ENCODE data around the gene RPAIN.

Gene RPAIN

GRCh38 chr17:5472511-5472910 is 52.5 kb downstream of the RPAIN start:
- in situ Hi-C loops (cut with HindIII; ENCODE audit: low pct_ligation_motif_present, low pct_unique_long_range_greater_than_20kb, low sequenced_read_pairs) = no loop called here
- DNase-seq = no peak

DNA sequence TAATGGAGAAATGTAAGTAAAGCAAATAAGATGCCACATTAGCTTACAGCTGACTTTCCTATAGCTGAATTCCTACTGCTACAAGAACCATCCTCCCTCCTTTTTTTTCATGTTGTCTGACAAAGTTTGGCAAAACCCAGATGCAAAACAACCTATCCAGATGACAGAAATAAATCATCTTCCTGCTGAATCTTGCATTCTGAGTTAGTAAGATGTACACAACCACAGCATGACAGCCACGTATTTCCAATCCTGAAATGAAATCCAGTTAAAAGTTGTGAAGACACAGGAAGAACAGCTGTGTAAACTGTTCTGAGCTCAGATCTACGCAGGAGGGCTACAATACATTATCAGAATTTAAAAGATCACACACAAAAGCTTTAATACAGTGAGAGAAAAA is 53.9 kb downstream of the RPAIN start:
- no peak for DNase-seq
- in situ Hi-C loops (cut with HindIII; ENCODE audit: low pct_ligation_motif_present, low pct_unique_long_range_greater_than_20kb, low sequenced_read_pairs) = no loop called here

GRCh38 chr17:5478992-5479391 is 59.0 kb downstream of the RPAIN start:
- no peak for DNase-seq
- in situ Hi-C loops (cut with HindIII; ENCODE audit: low pct_ligation_motif_present, low pct_unique_long_range_greater_than_20kb, low sequenced_read_pairs) = no loop called here

- no peak for DNase-seq
- in situ Hi-C loops (cut with HindIII; ENCODE audit: low pct_ligation_motif_present, low pct_unique_long_range_greater_than_20kb, low sequenced_read_pairs) = no loop called here
Measured at GRCh38 chr17:5480962-5481361, 61.0 kb downstream of the RPAIN start.

- DNase-seq = no peak
- in situ Hi-C loops (cut with HindIII; ENCODE audit: low pct_ligation_motif_present, low pct_unique_long_range_greater_than_20kb, low sequenced_read_pairs) = no loop called here
Measured at GRCh38 chr17:5481451-5481850, 61.5 kb downstream of the RPAIN start.
